ENCODE data around the gene SPRED2. TPM values are rescaled to one million over a fixed set of nuclear protein-coding genes. Genes with fewer than 3 reads are reported as not detected.

SPRED2 gene
- total RNA-seq, 1 donor from 2014 or later = 46.3 TPM

GRCh38 chr2:65437392-65438135 is 5.2 kb upstream of the SPRED2 start:
- Mint-ChIP-seq H3K27me3 (ENCODE audit: unreplicated experiment) (no peaks in the 10 kb centered on the region), H3K4me1 (ENCODE audit: unreplicated experiment) (peaks cover 21% of the 10 kb centered on the region), H3K4me3 (ENCODE audit: unreplicated experiment) (peak overlapping the region; percentile 99), H3K36me3 (ENCODE audit: unreplicated experiment) (no peaks in the 10 kb centered on the region), H3K27ac (ENCODE audit: unreplicated experiment) (peak overlapping the region; percentile 100), H3K9me3 (ENCODE audit: unreplicated experiment) (no peaks in the 10 kb centered on the region)
- DNase-seq (ENCODE audit: extremely low spot score, unreplicated experiment) = no peak
- TF ChIP-seq CTCF (IDR thresholded peaks at IDR 0.05) = no peak

- Mint-ChIP-seq H3K27me3 (ENCODE audit: unreplicated experiment) (no peaks in the 10 kb centered on the region), H3K4me3 (ENCODE audit: unreplicated experiment) (peak overlapping the region; percentile 99), H3K4me1 (ENCODE audit: unreplicated experiment) (peaks cover 21% of the 10 kb centered on the region), H3K27ac (ENCODE audit: unreplicated experiment) (peak overlapping the region; percentile 100), H3K36me3 (ENCODE audit: unreplicated experiment) (no peaks in the 10 kb centered on the region), H3K9me3 (ENCODE audit: unreplicated experiment) (no peaks in the 10 kb centered on the region)
- TF ChIP-seq CTCF (IDR thresholded peaks at IDR 0.05) = no peak
- DNase-seq (ENCODE audit: extremely low spot score, unreplicated experiment) = no peak
Observed at GRCh38 chr2:65436824-65437221, 4.4 kb upstream of the SPRED2 start.

GRCh38 chr2:65436169-65436823 is 3.9 kb upstream of the SPRED2 start:
- TF ChIP-seq CTCF (IDR thresholded peaks at IDR 0.05) = no peak
- peak overlapping the region; percentile 100 for H3K27ac Mint-ChIP-seq (ENCODE audit: unreplicated experiment)
- H3K36me3 Mint-ChIP-seq (ENCODE audit: unreplicated experiment) = no peaks in the 10 kb centered on the region
- H3K4me3 Mint-ChIP-seq (ENCODE audit: unreplicated experiment) = peak overlapping the region; percentile 99
- H3K27me3 Mint-ChIP-seq (ENCODE audit: unreplicated experiment) = no peaks in the 10 kb centered on the region
- no peaks in the 10 kb centered on the region for H3K9me3 Mint-ChIP-seq (ENCODE audit: unreplicated experiment)
- DNase-seq (ENCODE audit: extremely low spot score, unreplicated experiment) = peak; percentile 96
- peaks cover 21% of the 10 kb centered on the region for H3K4me1 Mint-ChIP-seq (ENCODE audit: unreplicated experiment)

GRCh38 chr2:65435625-65436168 is 3.3 kb upstream of the SPRED2 start:
- Mint-ChIP-seq H3K4me3 (ENCODE audit: unreplicated experiment) (peak overlapping the region; percentile 99), H3K4me1 (ENCODE audit: unreplicated experiment) (peaks cover 21% of the 10 kb centered on the region), H3K27ac (ENCODE audit: unreplicated experiment) (peak overlapping the region; percentile 100), H3K9me3 (ENCODE audit: unreplicated experiment) (no peaks in the 10 kb centered on the region), H3K27me3 (ENCODE audit: unreplicated experiment) (no peaks in the 10 kb centered on the region), H3K36me3 (ENCODE audit: unreplicated experiment) (no peaks in the 10 kb centered on the region)
- TF ChIP-seq CTCF (IDR thresholded peaks at IDR 0.05) = no peak
- peak; percentile 97 for DNase-seq (ENCODE audit: extremely low spot score, unreplicated experiment)

Data from osteocyte (in vitro differentiated cells).